Mesenchymal stem cell (in vitro differentiated cells and primary cell): Measurements from ENCODE around the gene UNC5B.
A peak's percentile ranks its signal among the peaks of the same experiment; 100 is the strongest.

Source experiments
- DNase-seq: peaks from one replicate; pipeline ENCODE4 v3.0.0-alpha.2; 2013
- H2AFZ ChIP-seq: one replicate; pipeline ENCODE4 v1.6.1; 2013; ENCODE audit warnings: low read depth, mild to moderate bottlenecking, control low read depth, inconsistent platforms, low read length, moderate library complexity
- H2AK5ac ChIP-seq: 2 replicates; pipeline ENCODE4 v1.6.1; 2013; ENCODE audit warnings: low read length, moderate library complexity, mild to moderate bottlenecking, inconsistent platforms; ENCODE audit not compliant: severe bottlenecking
- H2BK120ac ChIP-seq: one replicate; pipeline ENCODE4 v1.6.1; 2013; ENCODE audit warnings: low read depth, mild to moderate bottlenecking, inconsistent platforms, low read length, moderate library complexity
- H2BK12ac ChIP-seq, 2 experiments: one replicate each; pipeline ENCODE4 v1.6.1; 2013; ENCODE audit warnings: inconsistent platforms in 2 of 2, low read length in 2 of 2, mild to moderate bottlenecking in 2 of 2, moderate library complexity in 2 of 2, control low read depth in 1 of 2
- H2BK15ac ChIP-seq: one replicate; pipeline ENCODE4 v1.6.1; 2013; ENCODE audit warnings: mild to moderate bottlenecking, low read depth, inconsistent platforms; ENCODE audit not compliant: poor library complexity, severe bottlenecking
- H2BK5ac ChIP-seq: 2 replicates; pipeline ENCODE4 v1.6.1; 2013; ENCODE audit warnings: low read depth, mild to moderate bottlenecking, low read length, control low read depth, inconsistent platforms; ENCODE audit not compliant: poor library complexity, severe bottlenecking
- H3K14ac ChIP-seq, 2 experiments: one replicate each; pipeline ENCODE4 v1.6.1; 2013; ENCODE audit warnings: inconsistent platforms in 2 of 2, low read length in 2 of 2, control low read depth in 1 of 2, mild to moderate bottlenecking in 1 of 2, moderate library complexity in 1 of 2
- H3K18ac ChIP-seq, 2 experiments: one replicate each; pipeline ENCODE4 v1.6.1; 2013; ENCODE audit warnings: inconsistent platforms in 2 of 2, low read length in 2 of 2, control low read depth in 1 of 2, low read depth in 1 of 2, mild to moderate bottlenecking in 1 of 2
- H3K23ac ChIP-seq, 2 experiments: one replicate each; pipeline ENCODE4 v1.6.1; 2013; ENCODE audit warnings: inconsistent platforms in 2 of 2, low read length in 2 of 2, mild to moderate bottlenecking in 2 of 2, moderate library complexity in 2 of 2, control low read depth in 1 of 2
- H3K27ac ChIP-seq: 2 replicates; pipeline ENCODE4 v1.5.1; 2013; ENCODE audit warnings: mild to moderate bottlenecking, moderate library complexity, low read length, control low read depth, inconsistent platforms; ENCODE audit not compliant: poor library complexity, severe bottlenecking
- H3K27me3 ChIP-seq, 2 experiments: 2 replicates each; pipeline versions ENCODE4 v1.6.1 to v1.7.0; 2013; ENCODE audit warnings: low read length in 2 of 2, mild to moderate bottlenecking in 2 of 2, moderate library complexity in 2 of 2, control low read depth in 1 of 2, inconsistent platforms in 1 of 2; ENCODE audit not compliant: control insufficient read depth in 1 of 2, insufficient read depth in 1 of 2
- H3K36me3 ChIP-seq, 2 experiments: 2 replicates each; pipeline versions ENCODE4 v1.6.1 to v1.7.0; 2013; ENCODE audit warnings: low read length in 2 of 2, control low read depth in 1 of 2, inconsistent platforms in 1 of 2, low read depth in 1 of 2, mild to moderate bottlenecking in 1 of 2; ENCODE audit not compliant: insufficient read depth in 2 of 2, control insufficient read depth in 1 of 2
- H3K4ac ChIP-seq, 2 experiments: one replicate each; pipeline ENCODE4 v1.6.1; 2013; ENCODE audit warnings: inconsistent platforms in 2 of 2, low read length in 2 of 2, mild to moderate bottlenecking in 2 of 2, moderate library complexity in 2 of 2, control low read depth in 1 of 2, low read depth in 1 of 2
- H3K4me1 ChIP-seq: 2 replicates; pipeline ENCODE4 v1.6.1; 2013; ENCODE audit warnings: low read depth, low read length, control low read depth; ENCODE audit not compliant: control insufficient read depth, insufficient read depth
- H3K4me2 ChIP-seq: 2 replicates; pipeline ENCODE4 v1.6.1; 2013; ENCODE audit warnings: low read length, mild to moderate bottlenecking, inconsistent platforms; ENCODE audit not compliant: poor library complexity, severe bottlenecking
- H3K4me3 ChIP-seq, 2 experiments: 2 replicates each; pipeline versions ENCODE4 v1.5.1 to v1.7.0; 2013; ENCODE audit warnings: low read length in 2 of 2, mild to moderate bottlenecking in 2 of 2, control low read depth in 1 of 2, low read depth in 1 of 2; ENCODE audit not compliant: insufficient read depth in 1 of 2
- H3K79me1 ChIP-seq: replicated peaks from 2 replicates; pipeline ENCODE4 v1.6.1; 2013; ENCODE audit warnings: mild to moderate bottlenecking, control low read depth, low read length, inconsistent platforms; ENCODE audit not compliant: poor library complexity, severe bottlenecking
- H3K9ac ChIP-seq: 2 replicates; pipeline ENCODE4 v1.7.0; 2013; ENCODE audit warnings: mild to moderate bottlenecking, low read length, moderate library complexity
- H3K9me3 ChIP-seq: 2 replicates; pipeline ENCODE4 v1.7.0; 2013; ENCODE audit warnings: mild to moderate bottlenecking, low read length; ENCODE audit not compliant: control insufficient read depth
- H4K8ac ChIP-seq: one replicate; pipeline ENCODE4 v1.6.1; 2013; ENCODE audit warnings: inconsistent platforms, mild to moderate bottlenecking, low read length, moderate library complexity
- H4K91ac ChIP-seq: one replicate; pipeline ENCODE4 v1.6.1; 2013; ENCODE audit warnings: mild to moderate bottlenecking, low read length, inconsistent platforms
- WGBS: methylation state at CpG from one replicate; pipeline ENCODE4 v1.1.7; 2013; ENCODE audit warnings: mixed read lengths; 5-methylcytosine and 5-hydroxymethylcytosine counted together

Gene UNC5B

GRCh38 chr10:71345694-71346093 is 133.3 kb downstream of the UNC5B start:
- no peak overlapping the region for H2AK5ac ChIP-seq
- H3K4me2 ChIP-seq = no peak overlapping the region
- no peaks in the 10 kb centered on the region for H3K9me3 ChIP-seq
- no peak overlapping the region for H2BK120ac ChIP-seq
- no peaks in the 10 kb centered on the region for H3K36me3 ChIP-seq
- 76% methylated on average over 10 of the region's 10 CpGs for WGBS
- H3K79me1 ChIP-seq = no peaks in the 10 kb centered on the region
- H3K4me1 ChIP-seq = peaks cover 7% of the 10 kb centered on the region
- H3K14ac ChIP-seq = peak overlapping the region in 1 of 2 experiments; percentile 46
- H3K27me3 ChIP-seq = peaks cover 7 to 50% of the 10 kb centered on the region in 2 experiments
- H2AFZ ChIP-seq = no peak overlapping the region
- no peak overlapping the region for H3K18ac ChIP-seq
- no peak overlapping the region for H3K4me3 ChIP-seq
- H2BK5ac ChIP-seq = no peak overlapping the region
- no peak overlapping the region for H3K9ac ChIP-seq
- H3K4ac ChIP-seq = no peak overlapping the region
- H4K91ac ChIP-seq = no peak overlapping the region
- DNase-seq = no peak
- H3K27ac ChIP-seq = no peak overlapping the region
- no peak overlapping the region for H4K8ac ChIP-seq
- H3K23ac ChIP-seq = no peak overlapping the region
- no peak overlapping the region for H2BK15ac ChIP-seq
- H2BK12ac ChIP-seq = no peak overlapping the region

DNA sequence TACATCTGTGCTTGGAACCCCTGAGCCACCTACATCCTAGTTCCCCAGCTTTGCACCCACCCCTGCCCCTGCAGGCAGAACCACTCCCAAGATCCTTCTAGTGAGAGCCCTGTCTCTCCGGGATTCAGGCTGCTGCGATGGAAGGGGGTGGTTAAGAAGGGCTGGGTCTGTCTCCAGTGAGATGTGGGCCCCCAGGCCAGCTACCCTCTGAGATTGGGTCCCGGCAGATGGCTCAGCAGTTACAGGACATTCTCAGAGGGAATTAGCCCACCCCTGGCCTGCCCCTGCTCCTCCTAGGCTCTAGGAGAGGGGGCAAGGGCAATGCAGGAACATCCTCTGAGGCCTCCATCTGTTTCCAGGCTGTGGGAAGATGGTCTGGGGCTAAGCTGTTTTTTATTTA is 134.4 kb downstream of the UNC5B start:
- Histone ChIP-seq H2BK12ac (no peak overlapping the region), H3K9ac (no peak overlapping the region), H3K4me3 (no peak overlapping the region), H3K14ac (no peak overlapping the region), H2AFZ (no peak overlapping the region), H4K8ac (no peak overlapping the region), H3K9me3 (no peaks in the 10 kb centered on the region), H3K4me2 (no peak overlapping the region), H3K27ac (no peak overlapping the region), H3K4ac (no peak overlapping the region), H3K27me3 (peaks cover 7 to 58% of the 10 kb centered on the region in 2 experiments), H4K91ac (no peak overlapping the region), H2BK15ac (no peak overlapping the region), H3K18ac (no peak overlapping the region), H2BK120ac (no peak overlapping the region), H2BK5ac (no peak overlapping the region), H3K79me1 (no peaks in the 10 kb centered on the region), H3K4me1 (peaks cover 7% of the 10 kb centered on the region), H3K23ac (no peak overlapping the region), H2AK5ac (no peak overlapping the region), H3K36me3 (no peaks in the 10 kb centered on the region)
- no peak for DNase-seq
- 78% methylated on average over 3 of the region's 3 CpGs for WGBS

DNA sequence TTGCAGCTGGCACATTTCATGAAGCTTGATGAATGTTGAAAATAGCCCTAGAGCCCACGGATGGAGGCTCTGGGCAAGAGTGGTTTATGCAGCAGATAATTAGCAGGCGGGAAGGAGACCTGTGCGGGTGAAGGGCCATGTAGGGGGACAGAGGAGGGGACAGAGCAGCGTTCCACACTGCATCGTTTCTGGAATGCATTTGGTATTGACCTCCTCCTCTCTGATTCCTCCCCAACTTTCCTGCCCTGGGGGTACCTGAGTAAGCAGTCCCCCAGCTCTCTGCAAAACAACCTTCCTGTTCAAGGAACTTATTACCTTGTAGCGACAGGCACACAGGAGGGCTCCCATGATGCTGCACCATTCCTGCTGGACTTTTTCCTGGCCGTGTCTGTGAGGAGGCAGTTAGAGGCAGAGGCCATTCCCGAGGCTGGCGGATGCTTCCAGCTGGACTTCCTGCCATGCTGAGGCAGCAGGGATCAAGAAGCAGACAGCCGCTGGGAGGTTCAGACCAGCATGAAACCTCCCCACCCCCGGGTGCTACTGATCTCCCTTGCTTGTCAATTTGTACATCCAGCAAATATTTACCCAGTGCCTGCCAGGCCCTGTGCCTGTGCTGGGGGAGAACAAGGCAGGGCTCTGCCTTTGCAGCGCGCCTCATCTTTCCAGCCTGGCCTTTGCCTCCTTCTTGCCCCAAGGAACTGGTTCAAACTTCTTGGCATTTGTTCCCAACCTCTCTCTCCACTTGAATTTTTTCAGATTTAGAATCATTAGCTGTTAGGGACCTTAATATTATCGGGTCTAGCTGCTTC is 135.4 kb downstream of the UNC5B start:
- Histone ChIP-seq H2BK15ac (no peak overlapping the region), H3K23ac (no peak overlapping the region), H3K4me2 (no peak overlapping the region), H3K27ac (no peak overlapping the region), H3K27me3 (peaks cover 7 to 68% of the 10 kb centered on the region in 2 experiments), H3K18ac (no peak overlapping the region), H2AFZ (no peak overlapping the region), H4K91ac (no peak overlapping the region), H3K4me3 (no peak overlapping the region), H2AK5ac (no peak overlapping the region), H3K36me3 (peaks cover 0 to 4% of the 10 kb centered on the region in 2 experiments), H3K4me1 (peaks cover 7% of the 10 kb centered on the region), H3K9ac (no peak overlapping the region), H3K14ac (no peak overlapping the region), H3K9me3 (no peaks in the 10 kb centered on the region), H2BK5ac (no peak overlapping the region), H3K79me1 (no peaks in the 10 kb centered on the region), H4K8ac (no peak overlapping the region), H3K4ac (no peak overlapping the region), H2BK120ac (no peak overlapping the region), H2BK12ac (no peak overlapping the region)
- WGBS = 84% methylated on average over 14 of the region's 14 CpGs
- no peak for DNase-seq

GRCh38 chr10:71348850-71349249 is 136.5 kb downstream of the UNC5B start:
- peaks cover 7 to 70% of the 10 kb centered on the region in 2 experiments for H3K27me3 ChIP-seq
- H3K4me1 ChIP-seq = peaks cover 7% of the 10 kb centered on the region
- 100% methylated on average over 1 of the region's 1 CpG for WGBS
- no peak overlapping the region for H3K18ac ChIP-seq
- H2BK5ac ChIP-seq = no peak overlapping the region
- no peak overlapping the region for H2AK5ac ChIP-seq
- H3K23ac ChIP-seq = no peak overlapping the region
- no peak overlapping the region for H3K4me2 ChIP-seq
- H3K14ac ChIP-seq = no peak overlapping the region
- H3K4ac ChIP-seq = no peak overlapping the region
- no peak overlapping the region for H2BK15ac ChIP-seq
- no peaks in the 10 kb centered on the region for H3K9me3 ChIP-seq
- H3K4me3 ChIP-seq = no peak overlapping the region
- H3K36me3 ChIP-seq = peaks cover 0 to 4% of the 10 kb centered on the region in 2 experiments
- no peak overlapping the region for H4K8ac ChIP-seq
- no peak overlapping the region for H2AFZ ChIP-seq
- no peaks in the 10 kb centered on the region for H3K79me1 ChIP-seq
- no peak overlapping the region for H2BK120ac ChIP-seq
- no peak overlapping the region for H3K27ac ChIP-seq
- H2BK12ac ChIP-seq = no peak overlapping the region
- no peak overlapping the region for H3K9ac ChIP-seq
- H4K91ac ChIP-seq = no peak overlapping the region
- no peak for DNase-seq
